ENCODE measurements around the gene PNPLA5. TPM values are rescaled to one million over a fixed set of nuclear protein-coding genes. Genes with fewer than 3 reads are reported as not detected.

PNPLA5 gene
- total RNA-seq, 2 donors from 2014 or later: not detected

- H3K9me3 ChIP-seq (ENCODE audit: control insufficient read depth, low read length, poor library complexity, severe bottlenecking): no peaks in the 10 kb centered on the region
- Mint-ChIP-seq H3K36me3 (ENCODE audit: low read depth) (peaks cover 4% of the 10 kb centered on the region), H3K4me1 (peaks cover 2% of the 10 kb centered on the region), H3K27me3 (peaks cover 43% of the 10 kb centered on the region), H3K27ac (no peak overlapping the region), H3K4me3 (no peak overlapping the region)
- ATAC-seq (no peak), DNase-seq (no peak)
Observed at GRCh38 chr22:43893266-43893665, 1.5 kb upstream of the PNPLA5 start.

GRCh38 chr22:43892183-43892894, 526 bp upstream of the PNPLA5 start:
- no peak overlapping the region for H3K4me3 Mint-ChIP-seq
- no peak for DNase-seq
- no peaks in the 10 kb centered on the region for H3K9me3 ChIP-seq (ENCODE audit: control insufficient read depth, low read length, poor library complexity, severe bottlenecking)
- no peak for ATAC-seq
- peaks cover 48% of the 10 kb centered on the region for H3K27me3 Mint-ChIP-seq
- H3K27ac Mint-ChIP-seq: no peak overlapping the region
- peaks cover 2% of the 10 kb centered on the region for H3K4me1 Mint-ChIP-seq
- peaks cover 4% of the 10 kb centered on the region for H3K36me3 Mint-ChIP-seq (ENCODE audit: low read depth)

GRCh38 chr22:43890901-43891331, 897 bp downstream of the PNPLA5 start:
- ATAC-seq (no peak), DNase-seq (no peak)
- no peak overlapping the region for H3K27ac Mint-ChIP-seq
- peaks cover 2% of the 10 kb centered on the region for H3K4me1 Mint-ChIP-seq
- H3K9me3 ChIP-seq (ENCODE audit: control insufficient read depth, low read length, poor library complexity, severe bottlenecking): no peaks in the 10 kb centered on the region
- H3K27me3 Mint-ChIP-seq: peaks cover 56% of the 10 kb centered on the region
- peaks cover 6% of the 10 kb centered on the region for H3K36me3 Mint-ChIP-seq (ENCODE audit: low read depth)
- no peak overlapping the region for H3K4me3 Mint-ChIP-seq

GRCh38 chr22:43889860-43890253, 2.0 kb downstream of the PNPLA5 start:
- ATAC-seq (no peak), DNase-seq (no peak)
- no peak overlapping the region for H3K27ac Mint-ChIP-seq
- no peak overlapping the region for H3K4me3 Mint-ChIP-seq
- H3K36me3 Mint-ChIP-seq (ENCODE audit: low read depth): peaks cover 6% of the 10 kb centered on the region
- peaks cover 3% of the 10 kb centered on the region for H3K4me1 Mint-ChIP-seq
- H3K9me3 ChIP-seq (ENCODE audit: control insufficient read depth, low read length, poor library complexity, severe bottlenecking): no peaks in the 10 kb centered on the region
- H3K27me3 Mint-ChIP-seq: peaks cover 60% of the 10 kb centered on the region

GRCh38 chr22:43889201-43889859, 2.5 kb downstream of the PNPLA5 start:
- Mint-ChIP-seq H3K4me3 (no peak overlapping the region), H3K36me3 (ENCODE audit: low read depth) (peaks cover 6% of the 10 kb centered on the region), H3K27me3 (peaks cover 63% of the 10 kb centered on the region), H3K4me1 (peaks cover 6% of the 10 kb centered on the region), H3K27ac (no peak overlapping the region)
- ATAC-seq (no peak), DNase-seq (no peak)
- H3K9me3 ChIP-seq (ENCODE audit: control insufficient read depth, low read length, poor library complexity, severe bottlenecking): no peaks in the 10 kb centered on the region

GRCh38 chr22:43888740-43889139, 3.1 kb downstream of the PNPLA5 start:
- H3K4me3 Mint-ChIP-seq: peak overlapping the region; percentile 19
- DNase-seq: no peak
- no peaks in the 10 kb centered on the region for H3K9me3 ChIP-seq (ENCODE audit: control insufficient read depth, low read length, poor library complexity, severe bottlenecking)
- peaks cover 59% of the 10 kb centered on the region for H3K27me3 Mint-ChIP-seq
- H3K4me1 Mint-ChIP-seq: peaks cover 6% of the 10 kb centered on the region
- no peak overlapping the region for H3K27ac Mint-ChIP-seq
- no peak for ATAC-seq
- peaks cover 6% of the 10 kb centered on the region for H3K36me3 Mint-ChIP-seq (ENCODE audit: low read depth)

GRCh38 chr22:43887391-43887790, 4.4 kb downstream of the PNPLA5 start:
- no peak for DNase-seq
- peaks cover 2% of the 10 kb centered on the region for H3K36me3 Mint-ChIP-seq (ENCODE audit: low read depth)
- peaks cover 10% of the 10 kb centered on the region for H3K4me1 Mint-ChIP-seq
- no peak overlapping the region for H3K4me3 Mint-ChIP-seq
- no peak overlapping the region for H3K27ac Mint-ChIP-seq
- H3K9me3 ChIP-seq (ENCODE audit: control insufficient read depth, low read length, poor library complexity, severe bottlenecking): no peaks in the 10 kb centered on the region
- ATAC-seq: no peak
- H3K27me3 Mint-ChIP-seq: peaks cover 62% of the 10 kb centered on the region

- Mint-ChIP-seq H3K27ac (no peak overlapping the region), H3K4me3 (no peak overlapping the region), H3K4me1 (peaks cover 10% of the 10 kb centered on the region), H3K36me3 (ENCODE audit: low read depth) (peaks cover 2% of the 10 kb centered on the region), H3K27me3 (peaks cover 62% of the 10 kb centered on the region)
- DNase-seq (no peak), ATAC-seq (no peak)
- no peaks in the 10 kb centered on the region for H3K9me3 ChIP-seq (ENCODE audit: control insufficient read depth, low read length, poor library complexity, severe bottlenecking)
Observed at GRCh38 chr22:43886231-43886630, 5.6 kb downstream of the PNPLA5 start.

- DNase-seq (no peak), ATAC-seq (no peak)
- Mint-ChIP-seq H3K4me3 (no peak overlapping the region), H3K27ac (no peak overlapping the region), H3K36me3 (ENCODE audit: low read depth) (peaks cover 2% of the 10 kb centered on the region), H3K27me3 (peaks cover 66% of the 10 kb centered on the region), H3K4me1 (peaks cover 10% of the 10 kb centered on the region)
- no peaks in the 10 kb centered on the region for H3K9me3 ChIP-seq (ENCODE audit: control insufficient read depth, low read length, poor library complexity, severe bottlenecking)
Observed at GRCh38 chr22:43885786-43886185, 6.0 kb downstream of the PNPLA5 start.

- peaks cover 10% of the 10 kb centered on the region for H3K4me1 Mint-ChIP-seq
- no peak overlapping the region for H3K27ac Mint-ChIP-seq
- DNase-seq: no peak
- peaks cover 2% of the 10 kb centered on the region for H3K36me3 Mint-ChIP-seq (ENCODE audit: low read depth)
- H3K4me3 Mint-ChIP-seq: no peak overlapping the region
- no peaks in the 10 kb centered on the region for H3K9me3 ChIP-seq (ENCODE audit: control insufficient read depth, low read length, poor library complexity, severe bottlenecking)
- H3K27me3 Mint-ChIP-seq: peaks cover 65% of the 10 kb centered on the region
- ATAC-seq: no peak
Observed at GRCh38 chr22:43885319-43885671, 6.5 kb downstream of the PNPLA5 start.

- peaks cover 2% of the 10 kb centered on the region for H3K36me3 Mint-ChIP-seq (ENCODE audit: low read depth)
- no peak overlapping the region for H3K4me3 Mint-ChIP-seq
- peaks cover 10% of the 10 kb centered on the region for H3K4me1 Mint-ChIP-seq
- H3K27me3 Mint-ChIP-seq: peaks cover 65% of the 10 kb centered on the region
- H3K27ac Mint-ChIP-seq: no peak overlapping the region
- ATAC-seq: no peak
- DNase-seq: peak in 1 of 3 donors; percentile 21
- no peaks in the 10 kb centered on the region for H3K9me3 ChIP-seq (ENCODE audit: control insufficient read depth, low read length, poor library complexity, severe bottlenecking)
Observed at GRCh38 chr22:43884600-43885318, 7.1 kb downstream of the PNPLA5 start.

GRCh38 chr22:43883719-43884415, 7.9 kb downstream of the PNPLA5 start:
- peaks cover 65% of the 10 kb centered on the region for H3K27me3 Mint-ChIP-seq
- no peak overlapping the region for H3K4me3 Mint-ChIP-seq
- peaks cover 10% of the 10 kb centered on the region for H3K4me1 Mint-ChIP-seq
- H3K27ac Mint-ChIP-seq: no peak overlapping the region
- no peak for DNase-seq
- no peak for ATAC-seq
- H3K9me3 ChIP-seq (ENCODE audit: control insufficient read depth, low read length, poor library complexity, severe bottlenecking): no peaks in the 10 kb centered on the region
- peaks cover 4% of the 10 kb centered on the region for H3K36me3 Mint-ChIP-seq (ENCODE audit: low read depth)
